A673 (cell line): ENCODE results near the gene CCDC174. TPM values are rescaled to one million over a fixed set of nuclear protein-coding genes. Genes with fewer than 3 reads are reported as not detected.
"Not testable (repeated sequence)": the region's sequence is repeated elsewhere in the genome, so short reads cannot be mapped to it uniquely, and the experiment has no call there.

Experiments used
- BruUV-seq: library from RNA; stranded (reverse); fragments of 400-500 nt; replicated peaks from 2 replicates; lab custom pipeline; 2021; lab: Mats Ljungman, UMichigan
- CTCF ChIA-PET: fragments of 300-600 bp; sonication (Branson Sonifier 250); formaldehyde crosslinking; loops from one replicate; lab custom pipeline; 2022; ENCODE audit warnings: antibody characterized with exemption; lab: Charles Lee
- POLR2A ChIA-PET: fragments of 300-600 bp; sonication (Branson Sonifier 250); formaldehyde crosslinking; loops from one replicate; lab custom pipeline; 2022; ENCODE audit warnings: antibody characterized with exemption; ENCODE audit not compliant: low non-redundant PET; lab: Charles Lee
- DNase-seq: peaks from one replicate; pipeline ENCODE4 v3.0.0-alpha.2; 2015; ENCODE audit warnings: low spot score
- H3K27ac ChIP-seq: fragments of 200-600 bp; sonication (generic); 2 replicates; pipeline ENCODE4 v1.5.1; 2016; ENCODE audit warnings: mixed run types, low read depth, mild to moderate bottlenecking, mixed read lengths, antibody characterized with exemption, low read length; ENCODE audit not compliant: poor library complexity, severe bottlenecking
- H3K27me3 ChIP-seq: fragments of 200-600 bp; sonication (generic); replicated peaks from 2 replicates; pipeline ENCODE4 v1.6.1; 2017; ENCODE audit warnings: mixed run types, low read depth, mild to moderate bottlenecking, mixed read lengths, antibody characterized with exemption, low read length; ENCODE audit not compliant: insufficient read depth, poor library complexity
- H3K36me3 ChIP-seq: fragments of 200-600 bp; sonication (generic); 2 replicates; pipeline ENCODE4 v1.6.1; 2016; ENCODE audit warnings: mixed run types, mild to moderate bottlenecking, mixed read lengths, antibody characterized with exemption, low read length; ENCODE audit not compliant: insufficient read depth, poor library complexity, severe bottlenecking
- H3K4me1 ChIP-seq: fragments of 200-600 bp; sonication (generic); 2 replicates; pipeline ENCODE4 v1.6.1; 2017; ENCODE audit warnings: mixed run types, mild to moderate bottlenecking, mixed read lengths, antibody characterized with exemption, low read length; ENCODE audit not compliant: insufficient read depth, poor library complexity, severe bottlenecking
- H3K4me3 ChIP-seq: fragments of 200-600 bp; sonication (generic); 2 replicates; pipeline ENCODE4 v1.5.1; 2016; ENCODE audit warnings: low read depth, mixed run types, mild to moderate bottlenecking, mixed read lengths, low read length; ENCODE audit not compliant: poor library complexity, severe bottlenecking
- H3K9me3 ChIP-seq: fragments of 200-600 bp; sonication (generic); 2 replicates; pipeline ENCODE4 v1.6.1; 2016; ENCODE audit warnings: mixed run types, low read depth, mild to moderate bottlenecking, mixed read lengths, antibody characterized with exemption, low read length; ENCODE audit not compliant: poor library complexity, severe bottlenecking
- EZH2 ChIP-seq: fragments of 200-600 bp; sonication (generic); IDR thresholded peaks from 2 replicates; pipeline ENCODE4 v1.6.1; 2017; ENCODE audit warnings: borderline replicate concordance, low read depth, mild to moderate bottlenecking, mixed read lengths, antibody characterized with exemption, low read length; ENCODE audit not compliant: poor library complexity, severe bottlenecking
- intact Hi-C: fragments of 100-400 bp; cut with micrococcal nuclease; formaldehyde crosslinking; loops from one replicate; pipeline ENCODE4 v1.10.0; 2022; ENCODE audit not compliant: unreplicated experiment
- total RNA-seq: library from RNA; stranded (reverse); gene quantifications from 2 replicates; pipeline ENCODE4 v1.2.3, GENCODE V29; 2021
- TF ChIP-seq, protein P1 (sequence below): fragments of 300-800, 200-600 bp; sonication (generic); conservative IDR thresholded peaks from 2 replicates; pipeline ENCODE4 v1.5.1; 2017; ENCODE audit warnings: low read depth, mild to moderate bottlenecking, antibody characterized with exemption, low read length, moderate library complexity, mixed read lengths

CCDC174 gene
- total RNA-seq, 1 experiment from 2014 or later = 19.8 TPM

GRCh38 chr3:14606669-14607339 is 44.8 kb upstream of the CCDC174 start:
- BruUV-seq = no TSS peak
- Histone ChIP-seq H3K9me3 (no peaks in the 10 kb centered on the region), H3K36me3 (no peaks in the 10 kb centered on the region), H3K4me3 (no peak overlapping the region), H3K27ac (no peak overlapping the region), H3K4me1 (no peaks in the 10 kb centered on the region), H3K27me3 (peaks cover 36% of the 10 kb centered on the region)
- no peak for TF ChIP-seq EZH2
- TF ChIP-seq, protein P1, sequence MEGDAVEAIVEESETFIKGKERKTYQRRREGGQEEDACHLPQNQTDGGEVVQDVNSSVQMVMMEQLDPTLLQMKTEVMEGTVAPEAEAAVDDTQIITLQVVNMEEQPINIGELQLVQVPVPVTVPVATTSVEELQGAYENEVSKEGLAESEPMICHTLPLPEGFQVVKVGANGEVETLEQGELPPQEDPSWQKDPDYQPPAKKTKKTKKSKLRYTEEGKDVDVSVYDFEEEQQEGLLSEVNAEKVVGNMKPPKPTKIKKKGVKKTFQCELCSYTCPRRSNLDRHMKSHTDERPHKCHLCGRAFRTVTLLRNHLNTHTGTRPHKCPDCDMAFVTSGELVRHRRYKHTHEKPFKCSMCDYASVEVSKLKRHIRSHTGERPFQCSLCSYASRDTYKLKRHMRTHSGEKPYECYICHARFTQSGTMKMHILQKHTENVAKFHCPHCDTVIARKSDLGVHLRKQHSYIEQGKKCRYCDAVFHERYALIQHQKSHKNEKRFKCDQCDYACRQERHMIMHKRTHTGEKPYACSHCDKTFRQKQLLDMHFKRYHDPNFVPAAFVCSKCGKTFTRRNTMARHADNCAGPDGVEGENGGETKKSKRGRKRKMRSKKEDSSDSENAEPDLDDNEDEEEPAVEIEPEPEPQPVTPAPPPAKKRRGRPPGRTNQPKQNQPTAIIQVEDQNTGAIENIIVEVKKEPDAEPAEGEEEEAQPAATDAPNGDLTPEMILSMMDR = no peak
- DNase-seq = no peak
- ChIA-PET CTCF (no interaction called here), POLR2A (no interaction called here)
- intact Hi-C loops = no loop called here

DNA sequence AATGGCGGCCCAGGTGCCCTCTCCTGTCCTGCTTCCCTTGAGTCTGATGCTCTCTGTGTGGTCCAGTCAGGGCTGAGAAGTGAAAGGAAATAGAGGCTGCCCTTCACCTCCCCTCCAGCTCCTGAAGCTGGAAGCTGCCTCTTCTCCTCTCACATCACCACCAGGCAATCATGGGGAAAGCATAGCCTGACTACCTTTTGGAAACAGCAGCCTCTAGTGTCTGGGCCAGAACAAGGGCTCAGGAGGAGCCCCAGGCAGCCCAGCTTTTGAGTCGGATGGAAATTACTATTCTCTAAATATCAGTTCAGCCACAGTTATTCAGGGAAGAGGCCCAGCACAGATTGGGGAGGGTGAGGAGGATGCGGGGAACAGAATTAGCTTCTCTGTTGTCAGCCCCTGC is 43.3 kb upstream of the CCDC174 start:
- H3K36me3 ChIP-seq = no peaks in the 10 kb centered on the region
- BruUV-seq = no TSS peak
- H3K27ac ChIP-seq = no peak overlapping the region
- intact Hi-C loops = no loop called here
- no peaks in the 10 kb centered on the region for H3K9me3 ChIP-seq
- H3K4me3 ChIP-seq = no peak overlapping the region
- ChIA-PET POLR2A (no interaction called here), CTCF (no interaction called here)
- H3K4me1 ChIP-seq = no peaks in the 10 kb centered on the region
- H3K27me3 ChIP-seq = peaks cover 24% of the 10 kb centered on the region
- DNase-seq = no peak
- TF ChIP-seq, protein P1 = no peak
- TF ChIP-seq EZH2 = no peak

- POLR2A ChIA-PET, CTCF ChIA-PET: not testable (repeated sequence)
Observed at GRCh38 chr3:14609058-14609457, 42.5 kb upstream of the CCDC174 start.

DNA sequence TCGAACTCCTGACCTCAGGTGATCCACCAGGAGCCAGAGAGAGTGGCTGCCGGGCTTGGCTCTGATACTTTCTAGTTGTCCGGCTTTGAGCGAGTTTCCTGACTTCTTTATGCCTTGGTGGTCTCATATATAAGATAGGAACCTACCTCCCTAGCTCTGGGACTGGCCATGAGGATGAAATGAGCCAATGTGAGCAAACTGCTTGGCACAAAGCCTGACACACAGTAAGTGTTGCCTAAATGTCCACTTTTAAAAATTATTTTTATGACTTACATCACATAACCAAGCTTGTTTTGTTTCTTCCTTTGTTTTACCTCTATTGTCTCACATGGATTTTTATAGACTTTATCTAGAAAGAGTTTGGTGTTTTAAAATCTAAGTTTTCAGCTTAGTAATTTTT is 42.1 kb upstream of the CCDC174 start:
- no TSS peak for BruUV-seq
- CTCF ChIA-PET = no interaction called here
- no peak for TF ChIP-seq EZH2
- TF ChIP-seq, protein P1 = no peak

More at GRCh38 chr3:14609058-14609457, 42.5 kb upstream of the CCDC174 start:
- H3K36me3 ChIP-seq, DNase-seq, H3K4me1 ChIP-seq, intact Hi-C loops, H3K27ac ChIP-seq, BruUV-seq, H3K4me3 ChIP-seq, H3K9me3 ChIP-seq: not testable (repeated sequence)
- peaks cover 16% of the 10 kb centered on the region for H3K27me3 ChIP-seq

More for the DNA sequence above, 42.1 kb upstream of the CCDC174 start:
- intact Hi-C loops = no loop called here
- H3K4me1 ChIP-seq = no peaks in the 10 kb centered on the region
- no peaks in the 10 kb centered on the region for H3K9me3 ChIP-seq
- no peak overlapping the region for H3K4me3 ChIP-seq
- H3K27me3 ChIP-seq = peaks cover 11% of the 10 kb centered on the region
- no peak for DNase-seq
- POLR2A ChIA-PET = no interaction called here
- no peak overlapping the region for H3K27ac ChIP-seq
- H3K36me3 ChIP-seq = no peaks in the 10 kb centered on the region
